Suprapubic skin (tissue), 4 donors: Measurements from ENCODE around the gene RFC1. TPM values are rescaled to one million over a fixed set of nuclear protein-coding genes. Genes with fewer than 3 reads are reported as not detected.

Experiments
- DNase-seq, 2 donors: peaks; one replicate each; pipeline ENCODE4 v3.0.0-alpha.2; 2019; ENCODE audit warnings: low spot score in 2 of 2
- H3K27ac ChIP-seq: fragments of 200-600 bp; sonication (generic); one replicate; pipeline ENCODE4 v1.5.1; 2019
- H3K27me3 ChIP-seq: fragments of 200-600 bp; sonication (generic); one replicate; pipeline ENCODE4 v1.5.1; 2019
- H3K36me3 ChIP-seq: fragments of 200-600 bp; sonication (generic); one replicate; pipeline ENCODE4 v1.5.1; 2019
- H3K4me1 ChIP-seq: fragments of 200-600 bp; sonication (generic); one replicate; pipeline ENCODE4 v1.5.1; 2019
- H3K4me3 ChIP-seq: fragments of 200-600 bp; sonication (generic); one replicate; pipeline ENCODE4 v1.5.1; 2019; ENCODE audit warnings: mild to moderate bottlenecking
- H3K9me3 ChIP-seq: fragments of 200-600 bp; sonication (generic); one replicate; pipeline ENCODE4 v1.5.1; 2019
- EP300 ChIP-seq: sonication (generic); formaldehyde crosslinking; IDR thresholded peaks from one replicate; pipeline ENCODE4 v1.6.1; 2017; ENCODE audit warnings: antibody characterized with exemption
- POLR2A ChIP-seq, 2 donors: fragments of 450-650 bp; IDR thresholded peaks; one replicate each; pipeline ENCODE4 v1.6.1; 2017; ENCODE audit warnings: antibody characterized with exemption in 2 of 2, mild to moderate bottlenecking in 2 of 2, moderate library complexity in 2 of 2
- POLR2AphosphoS5 ChIP-seq, 3 donors: sonication (generic); formaldehyde crosslinking; IDR thresholded peaks; one replicate each; pipeline ENCODE4 v1.6.1; 2017; ENCODE audit warnings: antibody characterized with exemption in 3 of 3
- WGBS: methylation state at CpG from one replicate; pipeline ENCODE4 v1.1.5; 2018; 5-methylcytosine and 5-hydroxymethylcytosine counted together
- total RNA-seq, 4 donors: library from RNA; depleted of rRNA; stranded (reverse); fragments of >200 nt; gene quantifications; one replicate each; pipeline ENCODE4 v1.1.0, GENCODE V29; 2016
- TF ChIP-seq, protein P1 (sequence below), 2 donors: fragments of 200-600 bp in 1 of 2; fragments of 450-650 bp in 1 of 2; sonication (generic) in 1 of 2; IDR thresholded peaks; one replicate each; pipeline ENCODE4 v1.5.1; 2016 to 2019; ENCODE audit warnings: antibody characterized with exemption in 2 of 2, mild to moderate bottlenecking in 1 of 2, moderate library complexity in 1 of 2

RFC1 gene
- total RNA-seq, 4 donors from 2014 or later: 24.9 to 40.1 (median 27.0) TPM

GRCh38 chr4:39348371-39349315 is 17.5 kb downstream of the RFC1 start:
- WGBS: 90% methylated on average over 4 of the region's 4 CpGs
- H3K4me1 ChIP-seq: peaks cover 9% of the 10 kb centered on the region
- H3K9me3 ChIP-seq: no peaks in the 10 kb centered on the region
- peaks cover 31% of the 10 kb centered on the region for H3K36me3 ChIP-seq
- DNase-seq: no peak
- no peak overlapping the region for H3K4me3 ChIP-seq
- no peak overlapping the region for H3K27ac ChIP-seq
- no peaks in the 10 kb centered on the region for H3K27me3 ChIP-seq
- no peak for TF ChIP-seq POLR2AphosphoS5 (IDR thresholded peaks at IDR 0.05)
- TF ChIP-seq, protein P1, sequence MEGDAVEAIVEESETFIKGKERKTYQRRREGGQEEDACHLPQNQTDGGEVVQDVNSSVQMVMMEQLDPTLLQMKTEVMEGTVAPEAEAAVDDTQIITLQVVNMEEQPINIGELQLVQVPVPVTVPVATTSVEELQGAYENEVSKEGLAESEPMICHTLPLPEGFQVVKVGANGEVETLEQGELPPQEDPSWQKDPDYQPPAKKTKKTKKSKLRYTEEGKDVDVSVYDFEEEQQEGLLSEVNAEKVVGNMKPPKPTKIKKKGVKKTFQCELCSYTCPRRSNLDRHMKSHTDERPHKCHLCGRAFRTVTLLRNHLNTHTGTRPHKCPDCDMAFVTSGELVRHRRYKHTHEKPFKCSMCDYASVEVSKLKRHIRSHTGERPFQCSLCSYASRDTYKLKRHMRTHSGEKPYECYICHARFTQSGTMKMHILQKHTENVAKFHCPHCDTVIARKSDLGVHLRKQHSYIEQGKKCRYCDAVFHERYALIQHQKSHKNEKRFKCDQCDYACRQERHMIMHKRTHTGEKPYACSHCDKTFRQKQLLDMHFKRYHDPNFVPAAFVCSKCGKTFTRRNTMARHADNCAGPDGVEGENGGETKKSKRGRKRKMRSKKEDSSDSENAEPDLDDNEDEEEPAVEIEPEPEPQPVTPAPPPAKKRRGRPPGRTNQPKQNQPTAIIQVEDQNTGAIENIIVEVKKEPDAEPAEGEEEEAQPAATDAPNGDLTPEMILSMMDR (IDR thresholded peaks at IDR 0.05): no peak
- no peak for TF ChIP-seq EP300
- TF ChIP-seq POLR2A (IDR thresholded peaks at IDR 0.05): no peak

DNA sequence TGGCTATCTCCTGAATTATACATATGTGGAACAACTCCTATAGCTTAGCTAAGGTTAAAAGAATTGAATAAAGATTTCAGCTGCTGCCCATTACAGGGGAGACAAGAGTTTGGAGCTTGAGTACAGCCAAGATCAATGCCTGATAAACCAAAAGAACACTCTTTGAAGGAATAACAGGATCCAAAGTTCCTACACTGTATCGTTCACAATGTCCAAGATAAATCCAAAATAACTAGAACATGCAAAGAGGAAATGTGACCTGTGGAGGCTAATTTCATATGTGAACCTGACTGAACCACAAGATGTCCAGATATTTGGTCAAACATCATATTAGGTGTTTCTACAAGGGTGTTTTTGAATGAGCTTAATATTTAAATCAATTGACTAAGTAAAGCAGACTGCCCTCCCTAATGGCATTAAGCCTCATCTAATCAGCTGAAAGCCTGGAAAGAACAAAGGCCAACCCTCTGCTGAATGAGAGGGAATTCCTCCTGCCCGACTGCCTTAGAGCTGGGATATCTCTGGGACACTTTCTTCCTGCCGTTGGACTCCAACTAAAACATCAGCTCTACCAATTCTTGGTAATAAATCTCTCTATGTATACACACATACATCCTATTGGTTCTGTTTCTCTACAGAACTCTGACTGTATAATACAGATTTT is 19.2 kb downstream of the RFC1 start:
- TF ChIP-seq POLR2AphosphoS5 (IDR thresholded peaks at IDR 0.05): no peak
- no peak for TF ChIP-seq EP300
- TF ChIP-seq POLR2A (IDR thresholded peaks at IDR 0.05): no peak
- TF ChIP-seq, protein P1 (IDR thresholded peaks at IDR 0.05): no peak
- Histone ChIP-seq H3K4me3 (no peak overlapping the region), H3K9me3 (no peaks in the 10 kb centered on the region), H3K4me1 (no peaks in the 10 kb centered on the region), H3K27me3 (no peaks in the 10 kb centered on the region), H3K27ac (no peak overlapping the region), H3K36me3 (peaks cover 44% of the 10 kb centered on the region)
- 84% methylated on average over 3 of the region's 3 CpGs for WGBS
- DNase-seq: no peak

GRCh38 chr4:39342731-39343130 is 23.4 kb downstream of the RFC1 start:
- no peak overlapping the region for H3K27ac ChIP-seq
- no peak for DNase-seq
- H3K27me3 ChIP-seq: no peaks in the 10 kb centered on the region
- peaks cover 32% of the 10 kb centered on the region for H3K36me3 ChIP-seq
- TF ChIP-seq POLR2A (IDR thresholded peaks at IDR 0.05) (no peak), POLR2AphosphoS5 (IDR thresholded peaks at IDR 0.05) (no peak), EP300 (no peak)
- TF ChIP-seq, protein P1 (IDR thresholded peaks at IDR 0.05): no peak
- no peak overlapping the region for H3K4me3 ChIP-seq
- no peaks in the 10 kb centered on the region for H3K9me3 ChIP-seq
- H3K4me1 ChIP-seq: no peaks in the 10 kb centered on the region
- WGBS: 94% methylated on average over 7 of the region's 7 CpGs

- Histone ChIP-seq H3K4me3 (no peak overlapping the region), H3K36me3 (peaks cover 32% of the 10 kb centered on the region), H3K27me3 (no peaks in the 10 kb centered on the region), H3K4me1 (no peaks in the 10 kb centered on the region), H3K27ac (no peak overlapping the region), H3K9me3 (no peaks in the 10 kb centered on the region)
- 84% methylated on average over 8 of the region's 8 CpGs for whole genome bisulfite sequencing
- TF ChIP-seq EP300 (no peak), POLR2AphosphoS5 (IDR thresholded peaks at IDR 0.05) (no peak), POLR2A (IDR thresholded peaks at IDR 0.05) (no peak)
- TF ChIP-seq, protein P1 (IDR thresholded peaks at IDR 0.05): no peak
- DNase-seq: no peak
Observed at GRCh38 chr4:39341075-39341725, 25.0 kb downstream of the RFC1 start.
